ENCODE results near the gene CFAP206.

DNA sequence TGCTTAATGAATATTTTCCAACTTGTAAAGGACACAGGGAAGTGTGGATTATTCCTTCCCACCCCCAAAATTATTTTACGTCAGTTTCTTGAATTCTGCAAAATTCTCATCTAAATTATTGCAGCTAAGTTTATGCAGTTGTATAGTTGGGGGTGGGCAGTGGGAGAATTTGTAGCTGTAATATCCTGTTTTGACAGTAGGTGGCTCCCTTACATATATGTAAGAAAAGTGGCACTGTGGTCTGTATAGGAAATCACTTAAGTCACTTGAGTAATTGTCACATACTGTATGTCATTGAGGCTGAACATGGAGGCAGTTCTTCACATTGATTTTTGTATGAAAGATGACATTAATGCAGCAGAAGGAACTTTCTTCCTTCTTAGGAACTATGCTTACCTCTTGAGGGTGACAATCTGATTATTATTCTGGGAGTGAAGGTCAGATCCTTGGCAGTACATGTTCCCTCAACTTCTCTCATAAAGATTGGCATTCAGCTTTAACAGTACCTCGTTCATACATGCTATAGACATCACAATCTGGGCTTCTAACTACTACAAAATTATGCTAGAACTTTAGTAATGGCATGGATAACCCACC lies 14.6 kb upstream of the CFAP206 start:
- TF ChIP-seq, protein P1, sequence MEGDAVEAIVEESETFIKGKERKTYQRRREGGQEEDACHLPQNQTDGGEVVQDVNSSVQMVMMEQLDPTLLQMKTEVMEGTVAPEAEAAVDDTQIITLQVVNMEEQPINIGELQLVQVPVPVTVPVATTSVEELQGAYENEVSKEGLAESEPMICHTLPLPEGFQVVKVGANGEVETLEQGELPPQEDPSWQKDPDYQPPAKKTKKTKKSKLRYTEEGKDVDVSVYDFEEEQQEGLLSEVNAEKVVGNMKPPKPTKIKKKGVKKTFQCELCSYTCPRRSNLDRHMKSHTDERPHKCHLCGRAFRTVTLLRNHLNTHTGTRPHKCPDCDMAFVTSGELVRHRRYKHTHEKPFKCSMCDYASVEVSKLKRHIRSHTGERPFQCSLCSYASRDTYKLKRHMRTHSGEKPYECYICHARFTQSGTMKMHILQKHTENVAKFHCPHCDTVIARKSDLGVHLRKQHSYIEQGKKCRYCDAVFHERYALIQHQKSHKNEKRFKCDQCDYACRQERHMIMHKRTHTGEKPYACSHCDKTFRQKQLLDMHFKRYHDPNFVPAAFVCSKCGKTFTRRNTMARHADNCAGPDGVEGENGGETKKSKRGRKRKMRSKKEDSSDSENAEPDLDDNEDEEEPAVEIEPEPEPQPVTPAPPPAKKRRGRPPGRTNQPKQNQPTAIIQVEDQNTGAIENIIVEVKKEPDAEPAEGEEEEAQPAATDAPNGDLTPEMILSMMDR (IDR thresholded peaks at IDR 0.05; ENCODE audit: low read depth, low read length, poor library complexity, severe bottlenecking) = peak; percentile 78
- no peak for TF ChIP-seq EZH2phosphoT487 (IDR thresholded peaks at IDR 0.05; ENCODE audit: borderline replicate concordance, low read length)
